ENCODE data around the gene FOXR1.
"Not testable (repeated sequence)": the region's sequence is repeated elsewhere in the genome, so short reads cannot be mapped to it uniquely, and the experiment has no call there.

Gene FOXR1

DNA sequence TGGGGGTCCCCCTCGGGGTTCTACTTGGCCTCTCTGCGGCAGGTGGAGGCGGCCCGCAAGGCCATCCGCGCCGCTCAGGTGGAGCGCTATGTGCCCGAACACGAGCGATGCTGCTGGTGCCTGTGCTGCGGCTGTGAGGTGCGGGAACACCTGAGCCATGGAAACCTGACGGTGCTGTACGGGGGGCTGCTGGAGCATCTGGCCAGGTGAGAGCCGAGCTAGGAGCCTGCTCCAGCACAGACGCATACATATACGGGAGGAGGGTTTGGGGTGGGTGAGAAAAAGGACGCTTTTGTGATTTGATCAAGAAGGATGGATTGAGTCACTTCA lies 26.8 kb downstream of the FOXR1 start:
- no peak for DNase-seq

- DNase-seq = no peak
These were observed 27.3 kb downstream of the FOXR1 start for GRCh38 chr11:118998822-118999221.

DNA sequence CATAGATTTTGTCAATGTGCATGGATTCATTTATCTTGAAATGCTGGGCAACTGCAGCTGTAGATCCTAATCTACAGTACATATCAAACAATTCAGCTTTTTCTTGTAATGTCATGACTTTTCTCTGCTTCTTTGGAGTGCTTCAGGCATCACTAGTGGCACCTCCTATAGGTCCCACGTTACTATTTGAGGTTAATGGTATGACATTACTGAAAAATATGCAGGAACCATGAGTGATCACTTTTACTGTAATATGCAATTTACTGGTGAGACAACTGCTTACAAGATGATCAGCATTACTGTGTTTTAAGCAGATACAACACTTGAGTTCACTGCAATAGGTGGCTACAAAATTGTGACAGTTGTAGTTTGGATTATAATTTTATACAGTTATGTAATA lies 29.3 kb downstream of the FOXR1 start:
- no peak for DNase-seq

GRCh38 chr11:119006656-119007055 lies 35.1 kb downstream of the FOXR1 start:
- no peak for DNase-seq

GRCh38 chr11:119011476-119012053 lies 40.0 kb downstream of the FOXR1 start:
- DNase-seq = no peak

DNA sequence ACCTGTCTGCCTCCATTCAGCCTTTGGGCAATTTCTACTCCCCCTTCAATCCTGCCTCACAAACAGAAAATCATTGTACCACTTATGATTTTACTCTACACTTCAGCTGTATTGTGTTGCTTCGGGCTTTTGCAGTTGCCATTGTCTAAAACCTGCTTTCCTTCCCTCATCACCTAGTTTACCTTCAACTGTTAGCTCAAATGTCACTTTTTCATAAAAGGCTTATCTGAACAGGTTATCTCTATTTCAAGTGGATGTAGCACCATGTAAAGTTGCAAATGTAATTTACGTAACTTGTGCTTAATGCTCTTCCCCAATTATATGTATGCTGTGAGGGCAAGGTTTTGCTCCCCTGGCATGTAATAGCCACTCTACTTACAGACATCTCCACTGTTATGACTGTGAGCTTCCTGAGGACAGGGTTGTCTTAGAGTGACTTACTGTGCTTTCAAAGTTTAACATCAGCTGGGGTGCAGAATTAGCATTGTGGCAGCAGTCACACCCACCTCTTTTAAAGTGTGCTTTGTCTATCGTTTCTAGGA lies 41.1 kb downstream of the FOXR1 start:
- DNase-seq = no peak

GRCh38 chr11:119014209-119014924 lies 42.8 kb downstream of the FOXR1 start:
- DNase-seq = no peak

- peak; percentile 27 for DNase-seq
These were observed 43.6 kb downstream of the FOXR1 start for GRCh38 chr11:119015054-119015611.

- DNase-seq = no peak
These were observed 44.9 kb downstream of the FOXR1 start for GRCh38 chr11:119016216-119017009.

DNA sequence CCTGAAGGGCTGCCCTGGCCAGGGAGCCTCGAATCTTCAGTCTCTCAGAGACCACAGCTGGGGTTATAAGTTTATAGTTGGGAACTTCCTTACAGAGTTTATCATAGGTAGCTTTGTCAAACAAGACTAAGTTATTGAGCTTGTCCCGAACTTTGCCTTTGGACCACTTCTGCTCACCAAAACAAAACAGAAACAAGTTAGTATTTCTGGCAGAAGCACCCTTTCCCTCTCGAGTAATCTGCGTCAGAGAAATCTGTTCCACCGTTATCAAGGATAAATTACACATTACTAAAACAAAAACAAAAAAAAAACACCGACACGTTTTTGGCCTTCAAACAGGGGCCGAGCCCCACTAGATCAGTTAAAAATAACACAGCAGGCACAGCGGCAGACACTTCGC lies 45.8 kb downstream of the FOXR1 start:
- not testable (repeated sequence) for DNase-seq

GRCh38 chr11:119018074-119018938 lies 46.7 kb downstream of the FOXR1 start, which contains the start of the genes RPS25 and TRAPPC4:
Gene RPS25 (minus strand): TSS chr11:119018343. CDS start chr11:119018284, 59 bp downstream.
Gene TRAPPC4 (plus strand): TSS chr11:119018766. CDS start chr11:119018796, 30 bp downstream.
- DNase-seq = peak; percentile 96

DNA sequence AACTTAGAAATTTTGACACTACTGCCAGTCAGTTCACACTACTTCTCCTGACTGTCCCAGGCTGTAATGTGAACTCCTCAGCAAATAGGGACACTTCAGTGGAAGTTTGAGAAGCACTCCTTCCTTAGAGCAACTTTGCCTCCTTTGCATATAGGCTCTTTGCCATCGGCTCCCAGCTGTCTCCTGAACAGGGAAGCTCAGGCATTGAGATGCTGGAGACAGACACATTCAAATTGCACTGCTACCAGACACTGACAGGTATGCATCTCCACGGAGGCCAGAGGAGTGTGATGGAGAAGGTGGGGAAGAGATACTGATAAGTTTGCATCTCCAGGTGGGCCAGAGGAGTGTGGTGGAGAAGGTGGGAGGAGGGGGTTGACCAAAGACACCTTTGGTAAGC lies 48.4 kb downstream of the FOXR1 start:
- DNase-seq = no peak

DNA sequence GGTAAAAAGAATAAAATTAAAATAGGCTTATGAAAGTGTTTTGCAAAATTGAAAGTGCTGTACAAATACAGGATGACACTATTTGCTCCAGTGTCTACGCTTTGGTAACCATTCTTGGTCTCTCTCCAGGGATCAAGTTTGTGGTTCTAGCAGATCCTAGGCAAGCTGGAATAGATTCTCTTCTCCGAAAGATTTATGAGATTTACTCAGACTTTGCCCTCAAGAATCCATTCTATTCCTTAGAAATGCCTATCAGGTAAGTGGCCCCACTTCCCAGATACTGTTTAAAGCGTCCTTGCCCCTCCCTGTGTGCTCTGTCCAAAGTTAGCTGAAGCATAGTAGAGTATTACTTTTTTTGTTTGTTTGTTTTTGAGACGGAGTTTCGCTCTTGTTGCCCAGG lies 50.1 kb downstream of the FOXR1 start:
- no peak for DNase-seq

DNA sequence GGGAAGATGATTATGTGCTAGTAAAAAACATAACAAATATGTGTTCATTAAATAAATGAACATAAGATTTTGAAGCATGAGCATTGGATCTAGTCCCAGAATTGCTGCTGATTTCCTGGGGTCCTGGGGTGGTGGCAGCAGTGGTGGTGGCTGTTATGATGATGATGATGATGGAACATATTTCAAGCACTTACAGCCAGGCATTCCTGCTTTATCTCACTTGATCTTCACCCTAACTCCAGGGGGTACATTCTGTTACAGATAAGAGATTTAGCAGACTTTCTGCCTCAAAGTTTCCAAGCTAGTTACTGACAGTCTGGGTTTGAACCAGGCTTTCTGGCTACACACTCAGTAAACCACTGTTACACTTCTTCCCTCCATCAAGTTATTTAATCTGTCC lies 52.2 kb downstream of the FOXR1 start:
- DNase-seq = no peak

GRCh38 chr11:119024430-119025098 lies 53.0 kb downstream of the FOXR1 start:
- DNase-seq = no peak

GRCh38 chr11:119025099-119025473 lies 53.5 kb downstream of the FOXR1 start:
- no peak for DNase-seq

- DNase-seq = no peak
These were observed 54.0 kb downstream of the FOXR1 start for GRCh38 chr11:119025541-119025940.

DNA sequence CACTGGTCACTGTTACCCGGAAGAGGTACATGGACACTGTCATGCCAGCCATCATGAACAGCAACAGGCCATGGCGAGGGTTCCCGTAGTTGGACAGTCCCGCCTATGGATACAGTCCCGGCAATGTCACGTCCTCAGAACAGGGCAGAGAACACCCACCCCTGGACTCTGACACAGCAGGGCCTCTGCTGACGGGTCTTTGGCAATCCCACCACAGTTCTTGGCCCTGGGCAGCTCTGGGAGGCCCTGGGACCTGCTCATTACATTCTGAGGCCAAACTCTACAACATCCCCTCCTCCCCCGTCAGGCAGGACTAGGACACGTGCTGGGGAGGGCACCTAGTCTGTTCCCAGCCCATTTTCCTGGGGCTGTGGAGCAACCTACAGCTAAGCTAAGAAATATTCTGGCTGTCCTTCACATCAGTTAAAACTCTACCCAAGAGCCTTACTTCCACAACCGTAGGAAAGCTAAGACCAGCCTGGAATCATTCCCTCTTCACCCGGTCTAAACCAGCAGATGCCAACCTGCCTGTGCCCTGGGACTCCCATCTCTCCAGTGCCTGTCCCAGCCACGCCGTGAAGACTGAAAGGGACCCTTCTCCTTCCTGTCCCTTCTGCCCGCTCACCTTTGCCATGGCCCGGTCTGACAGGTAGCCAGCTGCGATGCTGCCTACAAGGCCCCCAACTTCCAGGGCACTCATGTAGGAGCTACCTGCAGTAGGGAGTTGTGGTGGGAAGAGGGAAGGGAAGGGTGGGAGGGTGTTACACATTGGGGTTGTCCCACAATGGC lies 54.6 kb downstream of the FOXR1 start:
- no peak for DNase-seq

GRCh38 chr11:119026970-119027369 lies 55.4 kb downstream of the FOXR1 start:
- DNase-seq = no peak

- DNase-seq = no peak
These were observed 56.2 kb downstream of the FOXR1 start for GRCh38 chr11:119027561-119028345.
